ENCODE data around the gene TPH2. TPM values are rescaled to one million over a fixed set of nuclear protein-coding genes. Genes with fewer than 3 reads are reported as not detected.

Gene TPH2
- total RNA-seq, 6 experiments from 2014 or later: 0.13 TPM; not detected in 5

GRCh38 chr12:72057330-72057914 lies 118.8 kb downstream of the TPH2 start:
- Histone ChIP-seq H3K27me3 (no peaks in the 10 kb centered on the region), H3K36me3 (no peaks in the 10 kb centered on the region), H3K9me3 (no peaks in the 10 kb centered on the region), H3K4me1 (no peaks in the 10 kb centered on the region), H3K27ac (no peak overlapping the region), H3K4me3 (no peak overlapping the region)
- ATAC-seq (no peak), DNase-seq (no peak)
- intact Hi-C loops (cut with DNase I): no loop called here
- WGBS (ENCODE audit: insufficient coverage, low coverage, low lambda C conversion rate, missing lambda C conversion rate): 33% methylated on average over 5 of the region's 5 CpGs
- TF ChIP-seq POLR2A (IDR thresholded peaks at IDR 0.05) (no peak), CTCF (IDR thresholded peaks at IDR 0.05) (no peak)

GRCh38 chr12:72063073-72063472 lies 124.4 kb downstream of the TPH2 start:
- Histone ChIP-seq H3K27ac (no peak overlapping the region), H3K9me3 (no peaks in the 10 kb centered on the region), H3K36me3 (no peaks in the 10 kb centered on the region), H3K4me1 (no peaks in the 10 kb centered on the region), H3K4me3 (no peak overlapping the region), H3K27me3 (no peaks in the 10 kb centered on the region)
- 22% methylated on average over 2 of the region's 2 CpGs for WGBS (ENCODE audit: insufficient coverage, low coverage, low lambda C conversion rate, missing lambda C conversion rate)
- no peak for TF ChIP-seq POLR2A (IDR thresholded peaks at IDR 0.05)
- no peak for TF ChIP-seq CTCF (IDR thresholded peaks at IDR 0.05)
- DNase-seq (no peak), ATAC-seq (no peak)
- intact Hi-C loops (cut with DNase I): no loop called here

- TF ChIP-seq CTCF (IDR thresholded peaks at IDR 0.05) (no peak), POLR2A (IDR thresholded peaks at IDR 0.05) (no peak)
- Histone ChIP-seq H3K27me3 (no peaks in the 10 kb centered on the region), H3K4me1 (no peaks in the 10 kb centered on the region), H3K9me3 (peaks cover 0 to 2% (median 0%) of the 10 kb centered on the region in 4 donors), H3K4me3 (no peak overlapping the region), H3K36me3 (no peaks in the 10 kb centered on the region), H3K27ac (no peak overlapping the region)
- DNase-seq (no peak), ATAC-seq (no peak)
- 56% methylated on average over 2 of the region's 2 CpGs for WGBS (ENCODE audit: insufficient coverage, low coverage, low lambda C conversion rate, missing lambda C conversion rate)
- intact Hi-C loops (cut with DNase I): no loop called here
Measured at GRCh38 chr12:72071030-72071429, 132.4 kb downstream of the TPH2 start.

GRCh38 chr12:72072592-72073212 lies 134.1 kb downstream of the TPH2 start:
- intact Hi-C loops (cut with DNase I): no loop called here
- TF ChIP-seq CTCF (IDR thresholded peaks at IDR 0.05): no peak
- no peak for TF ChIP-seq POLR2A (IDR thresholded peaks at IDR 0.05)
- DNase-seq: no peak
- WGBS (ENCODE audit: insufficient coverage, low coverage, low lambda C conversion rate, missing lambda C conversion rate): 31% methylated on average over 1 of the region's 1 CpG
- ATAC-seq: no peak
- H3K4me3 ChIP-seq: no peak overlapping the region
- H3K9me3 ChIP-seq: peaks cover 0 to 2% (median 0%) of the 10 kb centered on the region in 4 donors
- no peaks in the 10 kb centered on the region for H3K36me3 ChIP-seq
- no peaks in the 10 kb centered on the region for H3K4me1 ChIP-seq
- no peaks in the 10 kb centered on the region for H3K27me3 ChIP-seq
- H3K27ac ChIP-seq: no peak overlapping the region
